SH-SY5Y (cell line): ENCODE results near the gene TTF2.

Experiments used
- GATA2 ChIP-seq: IDR thresholded peaks from 2 replicates; pipeline ENCODE4 v1.6.1; 2011; ENCODE audit warnings: mild to moderate bottlenecking, low read depth, low read length
- GATA3 ChIP-seq: IDR thresholded peaks from 2 replicates; pipeline ENCODE4 v1.6.1; 2011; ENCODE audit warnings: low read depth, mild to moderate bottlenecking, low read length, moderate library complexity

- no peak for TF ChIP-seq GATA2
- no peak for TF ChIP-seq GATA3
These were observed 83.0 kb downstream of the TTF2 start for GRCh38 chr1:117143172-117143571.
